CD14-positive monocyte (primary cell): ENCODE results near the gene THSD4. TPM values are rescaled to one million over a fixed set of nuclear protein-coding genes. Genes with fewer than 3 reads are reported as not detected.

Experiments used
- DNase-seq, 3 donors: peaks; one replicate each; pipeline ENCODE4 v3.0.0-alpha.2; 2011 to 2022
- H2AFZ ChIP-seq: 2 replicates; pipeline ENCODE4 v1.6.0; 2012; ENCODE audit warnings: mild to moderate bottlenecking, low read depth, low read length, inconsistent platforms; ENCODE audit not compliant: insufficient read depth, poor library complexity, severe bottlenecking
- H3K27ac ChIP-seq, 2 donors: 1 replicate in 1 of 2; 2 replicates in 1 of 2; pipeline ENCODE4 v1.5.1; 2012 to 2013; ENCODE audit warnings: low read length in 2 of 2, control low read depth in 1 of 2, inconsistent platforms in 1 of 2, low read depth in 1 of 2, mild to moderate bottlenecking in 1 of 2
- H3K27me3 ChIP-seq, 2 donors: one replicate each; pipeline versions ENCODE4 v1.6.0 to v1.6.1; 2011 to 2013; ENCODE audit warnings: low read length in 2 of 2; ENCODE audit not compliant: control insufficient read depth in 2 of 2, insufficient read depth in 2 of 2
- H3K36me3 ChIP-seq, 2 donors: replicated peaks in 1 of 2; 1 replicate in 1 of 2; 2 replicates in 1 of 2; pipeline versions ENCODE4 v1.5.1 to v1.6.1; 2012 to 2013; ENCODE audit warnings: low read length in 2 of 2, control low read depth in 1 of 2, inconsistent platforms in 1 of 2, mild to moderate bottlenecking in 1 of 2; ENCODE audit not compliant: insufficient read depth in 2 of 2, control insufficient read depth in 1 of 2
- H3K4me1 ChIP-seq, 2 donors: 1 replicate in 1 of 2; 2 replicates in 1 of 2; pipeline versions ENCODE4 v1.5.1 to v1.6.1; 2012 to 2013; ENCODE audit warnings: low read length in 2 of 2, control low read depth in 1 of 2, inconsistent platforms in 1 of 2, mild to moderate bottlenecking in 1 of 2, moderate library complexity in 1 of 2; ENCODE audit not compliant: insufficient read depth in 2 of 2, control insufficient read depth in 1 of 2
- H3K4me2 ChIP-seq: replicated peaks from 2 replicates; pipeline ENCODE3; 2012; ENCODE audit warnings: low read length, moderate library complexity, mild to moderate bottlenecking; ENCODE audit not compliant: poor library complexity, severe bottlenecking; ENCODE audit errors: extremely low read depth
- H3K4me3 ChIP-seq, 3 experiments: fragments of 200-600 bp in 1 of 3; sonication (generic) in 1 of 3; replicated peaks in 1 of 3; 1 replicate in 2 of 3; 2 replicates in 1 of 3; pipeline ENCODE4 v1.5.1; 2011 to 2013; ENCODE audit warnings: low read length in 3 of 3, mild to moderate bottlenecking in 3 of 3, control low read depth in 2 of 3, low read depth in 2 of 3, inconsistent platforms in 1 of 3, moderate library complexity in 1 of 3
- H3K79me2 ChIP-seq: 2 replicates; pipeline ENCODE4 v1.6.0; 2012; ENCODE audit warnings: mild to moderate bottlenecking, control low read depth, inconsistent platforms, low read length, moderate library complexity; ENCODE audit not compliant: insufficient read depth
- H3K9ac ChIP-seq: 2 replicates; pipeline ENCODE4 v1.6.0; 2017; ENCODE audit warnings: low read length, mild to moderate bottlenecking; ENCODE audit not compliant: insufficient read depth, poor library complexity, severe bottlenecking
- H3K9me3 ChIP-seq, 2 donors: replicated peaks in 1 of 2; 1 replicate in 1 of 2; 2 replicates in 1 of 2; pipeline versions ENCODE4 v1.5.1 to v1.6.1; 2012 to 2013; ENCODE audit warnings: low read length in 2 of 2, control low read depth in 1 of 2; ENCODE audit not compliant: control insufficient read depth in 1 of 2, insufficient read depth in 1 of 2
- H4K20me1 ChIP-seq: 2 replicates; pipeline ENCODE4 v1.6.0; 2012; ENCODE audit warnings: mild to moderate bottlenecking, low read length, control low read depth, moderate library complexity; ENCODE audit not compliant: insufficient read depth
- H3K27ac Mint-ChIP-seq, 7 donors: one replicate each; pipeline ENCODE4 v1.8.0; 2020; ENCODE audit warnings: mild to moderate bottlenecking in 7 of 7, mixed read lengths in 7 of 7, moderate library complexity in 6 of 7, inconsistent platforms in 2 of 7
- H3K27me3 Mint-ChIP-seq, 3 donors: one replicate each; pipeline ENCODE4 v1.8.0; 2021 to 2022; ENCODE audit warnings: low read depth in 3 of 3, mild to moderate bottlenecking in 3 of 3, mixed read lengths in 3 of 3, moderate library complexity in 3 of 3, inconsistent platforms in 1 of 3
- H3K36me3 Mint-ChIP-seq, 2 donors: one replicate each; pipeline ENCODE4 v1.8.0; 2020; ENCODE audit warnings: mixed read lengths in 2 of 2, inconsistent platforms in 1 of 2, mild to moderate bottlenecking in 1 of 2
- H3K4me1 Mint-ChIP-seq: one replicate; pipeline ENCODE4 v1.8.0; 2020; ENCODE audit warnings: mild to moderate bottlenecking, mixed read lengths
- H3K4me3 Mint-ChIP-seq, 2 donors: one replicate each; pipeline ENCODE4 v1.8.0; 2020; ENCODE audit warnings: mild to moderate bottlenecking in 2 of 2, mixed read lengths in 2 of 2, moderate library complexity in 1 of 2
- H3K9me3 Mint-ChIP-seq, 7 donors: one replicate each; pipeline ENCODE4 v1.8.0; 2020 to 2022; ENCODE audit warnings: mixed read lengths in 7 of 7, mild to moderate bottlenecking in 6 of 7, moderate library complexity in 6 of 7, inconsistent platforms in 2 of 7
- CTCF ChIP-seq: fragments of 200-600 bp; IDR thresholded peaks from one replicate; pipeline ENCODE4 v1.8.0; 2022; ENCODE audit warnings: antibody characterized with exemption, mild to moderate bottlenecking
- WGBS: methylation state at CpG from one replicate; pipeline ENCODE4 v1.1.5; 2013; ENCODE audit warnings: missing lambda C conversion rate; ENCODE audit not compliant: insufficient coverage; 5-methylcytosine and 5-hydroxymethylcytosine counted together
- intact Hi-C, 2 donors: fragments of 100-400 bp; cut with micrococcal nuclease; formaldehyde crosslinking; loops; one replicate each; pipeline versions ENCODE4 v1.15.0 to v1.15.1; 2023
- polyA plus RNA-seq, 3 donors: library from polyadenylated mRNA; depleted of rRNA in 1 of 3; unstranded in 2 of 3; stranded (reverse) in 1 of 3; fragments of 300-500 nt in 2 of 3; fragments of >200 nt in 1 of 3; fragmentation: Illumina TruSeq in 2 of 3; gene quantifications; 1 replicate in 2 of 3; 2 replicates in 1 of 3; pipeline ENCODE4 v1.2.3, GENCODE V29; 2012 to 2021

Gene THSD4
- polyA plus RNA-seq, 3 donors = not detected

- no peaks in the 10 kb centered on the region for H3K79me2 ChIP-seq
- intact Hi-C loops = loop anchor here (2.0 to 5.0 kb wide), 2 partner anchors 375 kb away; no protein-coding TSS in a partner anchor
- H3K4me1 ChIP-seq = peaks cover 0 to 4% of the 10 kb centered on the region in 2 donors
- no peak for TF ChIP-seq CTCF
- H3K9me3 ChIP-seq = no peaks in the 10 kb centered on the region
- Mint-ChIP-seq H3K36me3 (no peaks in the 10 kb centered on the region), H3K27me3 (peaks cover 2 to 6% (median 4%) of the 10 kb centered on the region in 3 donors), H3K4me3 (no peak overlapping the region), H3K9me3 (no peaks in the 10 kb centered on the region), H3K4me1 (peaks cover 8% of the 10 kb centered on the region), H3K27ac (no peak overlapping the region)
- no peaks in the 10 kb centered on the region for H3K27me3 ChIP-seq
- H3K9ac ChIP-seq = no peak overlapping the region
- H4K20me1 ChIP-seq = no peaks in the 10 kb centered on the region
- no peak for DNase-seq
- no peak overlapping the region for H3K4me2 ChIP-seq
- H3K4me3 ChIP-seq = no peak overlapping the region
- H3K27ac ChIP-seq = no peak overlapping the region
- 97% methylated on average over 6 of the region's 8 CpGs for WGBS
- no peak overlapping the region for H2AFZ ChIP-seq
- H3K36me3 ChIP-seq = no peaks in the 10 kb centered on the region
These were observed 666.6 kb downstream of the THSD4 start for GRCh38 chr15:71781965-71782265.

GRCh38 chr15:71782422-71783165 is 667.3 kb downstream of the THSD4 start:
- intact Hi-C loops = loop anchor here in 1 of 2 donors (5.0 kb wide), 1 partner anchor 375 kb away; no protein-coding TSS in a partner anchor
- no peak overlapping the region for H3K4me2 ChIP-seq
- 42% methylated on average over 2 of the region's 10 CpGs for WGBS
- no peaks in the 10 kb centered on the region for H3K27me3 ChIP-seq
- Mint-ChIP-seq H3K27me3 (peaks cover 2 to 6% (median 3%) of the 10 kb centered on the region in 3 donors), H3K4me1 (peaks cover 8% of the 10 kb centered on the region), H3K36me3 (no peaks in the 10 kb centered on the region), H3K4me3 (no peak overlapping the region), H3K27ac (no peak overlapping the region), H3K9me3 (no peaks in the 10 kb centered on the region)
- no peak for TF ChIP-seq CTCF
- no peaks in the 10 kb centered on the region for H3K9me3 ChIP-seq
- no peaks in the 10 kb centered on the region for H3K36me3 ChIP-seq
- DNase-seq = no peak
- no peaks in the 10 kb centered on the region for H4K20me1 ChIP-seq
- no peak overlapping the region for H3K9ac ChIP-seq
- peaks cover 0 to 4% of the 10 kb centered on the region in 2 donors for H3K4me1 ChIP-seq
- H3K4me3 ChIP-seq = no peak overlapping the region
- H3K27ac ChIP-seq = no peak overlapping the region
- no peak overlapping the region for H2AFZ ChIP-seq
- no peaks in the 10 kb centered on the region for H3K79me2 ChIP-seq
